ENCODE results near the gene ABCA13.

The ABCA13 gene

GRCh38 chr7:48312151-48312550, 140.9 kb downstream of the ABCA13 start:
- DNase-seq (ENCODE audit: low read depth) = no peak
- TF ChIP-seq POLR2A (IDR thresholded peaks at IDR 0.05; ENCODE audit: extremely low read depth, insufficient read length) (no peak), CTCF (IDR thresholded peaks at IDR 0.05; ENCODE audit: low read depth, low read length) (no peak), MYC (IDR thresholded peaks at IDR 0.05; ENCODE audit: low read depth, low read length) (no peak), MAX (IDR thresholded peaks at IDR 0.05; ENCODE audit: low read depth, low read length) (no peak)
- H3K4me3 ChIP-seq (ENCODE audit: low read depth, low read length) = no peak overlapping the region

GRCh38 chr7:48316768-48317167, 145.5 kb downstream of the ABCA13 start:
- TF ChIP-seq CTCF (IDR thresholded peaks at IDR 0.05; ENCODE audit: low read depth, low read length) (no peak), MYC (IDR thresholded peaks at IDR 0.05; ENCODE audit: low read depth, low read length) (no peak), MAX (IDR thresholded peaks at IDR 0.05; ENCODE audit: low read depth, low read length) (no peak), POLR2A (IDR thresholded peaks at IDR 0.05; ENCODE audit: extremely low read depth, insufficient read length) (no peak)
- no peak for DNase-seq (ENCODE audit: low read depth)
- no peak overlapping the region for H3K4me3 ChIP-seq (ENCODE audit: low read depth, low read length)

GRCh38 chr7:48317360-48317759, 146.1 kb downstream of the ABCA13 start:
- no peak for TF ChIP-seq MAX (IDR thresholded peaks at IDR 0.05; ENCODE audit: low read depth, low read length)
- no peak for TF ChIP-seq POLR2A (IDR thresholded peaks at IDR 0.05; ENCODE audit: extremely low read depth, insufficient read length)
- no peak for TF ChIP-seq CTCF (IDR thresholded peaks at IDR 0.05; ENCODE audit: low read depth, low read length)
- no peak for TF ChIP-seq MYC (IDR thresholded peaks at IDR 0.05; ENCODE audit: low read depth, low read length)
- no peak overlapping the region for H3K4me3 ChIP-seq (ENCODE audit: low read depth, low read length)
- no peak for DNase-seq (ENCODE audit: low read depth)

- TF ChIP-seq MYC (IDR thresholded peaks at IDR 0.05; ENCODE audit: low read depth, low read length) = no peak
- no peak for TF ChIP-seq CTCF (IDR thresholded peaks at IDR 0.05; ENCODE audit: low read depth, low read length)
- TF ChIP-seq MAX (IDR thresholded peaks at IDR 0.05; ENCODE audit: low read depth, low read length) = no peak
- no peak for TF ChIP-seq POLR2A (IDR thresholded peaks at IDR 0.05; ENCODE audit: extremely low read depth, insufficient read length)
- no peak overlapping the region for H3K4me3 ChIP-seq (ENCODE audit: low read depth, low read length)
- DNase-seq (ENCODE audit: low read depth) = no peak
Observed at GRCh38 chr7:48321319-48322010, 150.2 kb downstream of the ABCA13 start.

- peak; percentile 87 for TF ChIP-seq CTCF (IDR thresholded peaks at IDR 0.05; ENCODE audit: low read depth, low read length)
- no peak for TF ChIP-seq MAX (IDR thresholded peaks at IDR 0.05; ENCODE audit: low read depth, low read length)
- H3K4me3 ChIP-seq (ENCODE audit: low read depth, low read length) = no peak overlapping the region
- DNase-seq (ENCODE audit: low read depth) = peak; percentile 60
Observed at GRCh38 chr7:48337012-48337621, 165.9 kb downstream of the ABCA13 start.

All from NB4 (cell line).